CD1c-positive myeloid dendritic cell (primary cell): ENCODE data around the gene PRAMEF8.
"Not testable (repeated sequence)": the region's sequence is repeated elsewhere in the genome, so short reads cannot be mapped to it uniquely, and the experiment has no call there.

Source experiments
- DNase-seq: peaks from one replicate; pipeline ENCODE4 v3.0.0-alpha.2; 2016; ENCODE audit errors: extremely low spot score

PRAMEF8 gene

GRCh38 chr1:13285037-13285436 lies at the start of gene PRAMEF8:
Gene PRAMEF8 (minus strand): TSS chr1:13285137. CDS start chr1:13284091, 1,046 bp downstream.
- DNase-seq, result not testable (repeated sequence)

GRCh38 chr1:13315281-13315680 lies 30.3 kb upstream of the PRAMEF8 start, which contains the start of gene PRAMEF15:
Gene PRAMEF15 (plus strand): TSS chr1:13315581. CDS start chr1:13318408, 2,827 bp downstream.
- not testable (repeated sequence) for DNase-seq

DNA sequence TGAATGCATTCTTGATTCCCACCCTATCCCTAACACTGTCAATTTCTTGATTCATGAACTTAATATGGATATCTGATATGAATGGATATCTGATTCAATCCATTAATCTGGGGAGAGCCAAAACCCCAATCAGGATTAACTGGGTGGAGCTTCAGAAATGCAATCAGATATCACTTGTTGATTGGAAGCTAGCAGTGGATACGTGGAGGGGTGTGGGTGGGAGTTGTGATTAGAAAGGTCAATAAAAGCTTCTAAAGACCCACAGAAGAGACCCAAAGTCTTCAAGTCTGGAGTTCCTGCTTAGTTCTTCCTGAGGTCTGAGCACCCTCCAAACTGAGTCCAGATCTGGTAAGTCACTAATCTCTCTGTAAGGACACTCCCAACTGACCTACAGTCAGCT lies 18.3 kb upstream of the PRAMEF8 start, which contains the start of gene PRAMEF33:
TSS of gene PRAMEF33 (plus strand) at position 301 of the 400 bp plus-strand sequence. CDS start 2,416 bp downstream, outside the sequence.
- DNase-seq, result not testable (repeated sequence)

DNA sequence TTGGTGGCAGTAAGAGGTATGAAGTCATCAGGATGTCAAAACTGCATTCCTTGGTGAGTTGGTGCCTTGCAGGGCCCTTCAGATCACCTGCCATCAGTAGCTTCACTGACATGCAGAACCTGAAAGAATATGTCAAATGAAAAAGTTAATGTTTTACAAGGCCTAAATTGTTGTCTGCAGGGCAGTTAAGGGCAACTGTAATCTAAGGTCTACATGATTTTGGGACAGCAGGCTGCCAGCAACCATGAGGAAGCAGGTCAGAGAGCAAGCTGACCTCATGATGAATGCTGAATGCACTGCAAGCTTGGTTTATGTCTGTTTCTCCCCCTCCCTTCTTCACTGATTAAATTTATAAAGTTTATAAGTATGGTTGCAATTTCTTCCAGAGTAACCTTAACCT lies 17.3 kb upstream of the PRAMEF8 start:
- DNase-seq, result not testable (repeated sequence)

DNA sequence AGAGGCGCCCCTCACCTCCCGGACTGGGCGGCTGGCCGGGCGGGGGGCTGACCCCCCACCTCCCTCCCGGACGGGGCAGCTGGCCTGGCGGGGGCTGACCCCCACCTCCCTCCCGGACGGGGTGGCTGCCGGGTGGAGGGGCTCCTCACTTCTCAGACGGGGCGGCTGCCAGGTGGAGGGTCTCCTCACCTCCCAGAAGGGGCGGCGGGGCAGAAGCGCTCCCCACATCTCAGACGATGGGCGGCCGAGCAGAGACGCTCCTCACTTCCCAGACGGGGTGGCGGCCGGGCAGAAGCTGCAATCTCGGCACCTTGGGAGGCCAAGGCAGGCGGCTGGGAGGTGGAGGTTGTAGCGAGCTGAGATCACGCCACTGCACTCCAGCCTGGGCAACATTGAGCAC lies 13.8 kb upstream of the PRAMEF8 start:
- not testable (repeated sequence) for DNase-seq

GRCh38 chr1:13297216-13297931 lies 12.4 kb upstream of the PRAMEF8 start:
- DNase-seq, result not testable (repeated sequence)

DNA sequence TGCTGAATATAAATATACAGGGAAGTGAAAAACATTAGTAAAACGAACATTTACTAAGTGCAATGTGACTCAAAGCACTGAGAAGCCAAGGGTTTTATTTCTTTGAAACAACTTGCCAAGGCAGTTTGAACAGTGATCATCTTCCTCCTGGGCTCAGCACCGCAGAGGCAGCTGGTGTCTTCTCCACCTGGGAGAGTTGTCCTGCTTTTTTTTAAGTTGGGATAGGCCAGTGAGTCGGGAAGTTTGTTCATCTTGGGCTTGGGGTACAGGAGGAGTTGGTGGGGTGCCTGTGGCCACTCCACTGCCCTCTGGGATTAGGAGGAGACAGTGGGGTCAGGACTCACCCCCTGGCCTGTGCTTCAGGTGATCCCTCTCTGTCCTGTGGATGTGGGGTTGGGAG lies 4.1 kb upstream of the PRAMEF8 start:
- DNase-seq, result not testable (repeated sequence)

DNA sequence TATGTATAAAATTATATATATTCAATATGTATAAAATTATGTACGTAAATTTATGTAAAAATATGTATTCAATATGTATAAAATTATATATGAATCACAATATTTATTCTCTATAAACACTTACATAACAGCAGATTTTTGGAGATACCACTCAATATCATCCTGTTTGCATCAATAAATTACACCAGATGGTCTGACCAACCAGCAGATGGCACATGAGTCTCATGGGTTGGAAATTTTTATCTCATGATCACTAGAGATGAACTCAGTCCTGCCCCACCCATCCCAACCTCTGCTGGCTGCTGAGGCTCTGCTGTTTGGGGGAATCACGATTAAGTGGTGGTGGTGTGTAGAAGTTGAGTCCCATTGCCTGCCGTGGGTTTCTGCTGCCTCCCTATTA lies 5.3 kb downstream of the PRAMEF8 start:
- not testable (repeated sequence) for DNase-seq

DNA sequence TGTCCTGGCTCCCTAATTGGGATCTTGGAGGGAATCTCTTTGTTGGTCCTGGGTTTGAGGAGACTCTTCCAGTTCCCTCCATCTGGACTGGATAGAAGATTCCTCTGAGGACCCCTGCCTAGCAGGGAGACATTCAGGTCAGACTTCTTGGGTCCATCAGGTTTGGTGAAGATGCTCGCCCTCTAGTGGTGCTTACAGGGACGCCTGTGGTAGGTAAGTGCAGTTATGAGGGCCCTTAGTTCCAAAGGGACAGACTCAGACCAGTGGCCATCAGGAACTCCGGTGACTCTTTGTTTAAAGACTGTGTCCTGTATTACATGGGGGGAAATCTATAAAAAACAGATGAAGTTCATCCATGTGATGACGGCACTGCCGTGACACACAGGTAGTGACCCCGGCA lies 7.9 kb downstream of the PRAMEF8 start:
- DNase-seq, result not testable (repeated sequence)

- DNase-seq, result not testable (repeated sequence)
Observed at GRCh38 chr1:13265124-13265523, 19.8 kb downstream of the PRAMEF8 start.

GRCh38 chr1:13253898-13254297 lies 31.0 kb downstream of the PRAMEF8 start, which contains the start of gene PRAMEF5:
Gene PRAMEF5 (plus strand): TSS chr1:13254198. CDS start chr1:13259269, 5,071 bp downstream.
- DNase-seq, result not testable (repeated sequence)

- DNase-seq, result not testable (repeated sequence)
Observed at GRCh38 chr1:13247122-13247521, 37.8 kb downstream of the PRAMEF8 start.

- DNase-seq, result not testable (repeated sequence)
Observed at GRCh38 chr1:13246554-13246871, 38.4 kb downstream of the PRAMEF8 start.

- DNase-seq, result not testable (repeated sequence)
Observed at GRCh38 chr1:13245841-13246553, 38.9 kb downstream of the PRAMEF8 start.

DNA sequence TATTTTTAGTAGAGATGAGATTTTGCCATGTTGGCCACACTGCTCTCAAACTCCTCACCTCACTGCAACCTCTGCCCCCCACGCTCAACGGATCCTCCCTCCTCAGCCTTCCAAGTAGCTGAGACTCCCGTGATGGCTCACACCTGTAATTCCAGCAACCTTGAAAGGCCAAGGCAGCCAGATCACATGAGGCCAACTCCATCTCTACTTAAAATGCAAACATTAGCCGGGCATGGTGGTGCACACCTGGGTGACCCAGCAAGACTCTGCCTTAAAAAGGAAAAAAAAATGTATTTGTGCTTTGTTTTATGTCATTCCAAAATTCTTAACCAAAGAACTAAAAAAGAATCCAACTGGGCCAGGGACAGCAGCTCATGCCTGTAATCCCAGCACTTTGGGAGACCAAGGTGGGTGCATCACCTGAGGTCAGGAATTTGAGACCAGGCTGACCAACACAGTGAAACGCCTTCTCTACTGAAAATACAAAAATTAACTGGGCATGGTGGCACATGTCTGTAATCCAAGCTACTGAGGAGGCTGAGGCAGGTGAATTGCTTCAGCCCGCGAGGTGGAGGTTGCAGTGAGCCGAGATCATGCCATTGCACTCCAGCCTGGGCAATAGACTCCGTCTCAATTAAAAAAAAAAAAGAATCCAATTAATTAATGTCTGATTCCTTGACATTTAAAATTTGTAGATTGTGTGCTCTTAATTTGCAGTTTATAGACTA lies 41.2 kb downstream of the PRAMEF8 start:
- not testable (repeated sequence) for DNase-seq

GRCh38 chr1:13239633-13240032 lies 45.3 kb downstream of the PRAMEF8 start:
- not testable (repeated sequence) for DNase-seq

GRCh38 chr1:13237572-13237971 lies 47.4 kb downstream of the PRAMEF8 start:
- not testable (repeated sequence) for DNase-seq

DNA sequence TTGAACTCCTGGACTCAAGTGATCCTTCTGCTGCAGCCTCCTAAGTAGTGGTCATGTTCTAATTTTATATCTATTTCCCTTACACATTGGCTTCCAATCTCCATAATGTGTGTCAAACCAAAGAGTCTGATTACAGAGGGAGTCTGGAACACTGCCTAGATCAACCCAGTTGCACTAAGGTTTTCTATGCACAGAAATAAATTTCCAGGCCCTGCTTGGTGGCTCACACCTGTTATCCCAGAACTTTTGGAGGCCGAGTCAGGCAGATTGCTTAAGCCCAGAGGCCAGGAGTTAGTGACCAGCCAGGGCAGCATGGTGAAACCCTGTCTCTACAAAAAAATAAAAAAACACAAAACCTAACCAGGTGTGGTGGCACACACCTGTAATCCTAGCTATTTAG lies 50.9 kb downstream of the PRAMEF8 start:
- not testable (repeated sequence) for DNase-seq

- not testable (repeated sequence) for DNase-seq
Observed at GRCh38 chr1:13232056-13232455, 52.9 kb downstream of the PRAMEF8 start.
